ENCODE measurements around the gene NAGLU. TPM values are rescaled to one million over a fixed set of nuclear protein-coding genes. Genes with fewer than 3 reads are reported as not detected.

NAGLU gene
- total RNA-seq, 4 donors from 2014 or later, result 56.7 to 140 (median 101) TPM

- Histone ChIP-seq H3K36me3 (peaks cover 42 to 43% of the 10 kb centered on the region in 2 donors), H3K4me1 (peaks cover 47 to 57% of the 10 kb centered on the region in 2 donors)
- TF ChIP-seq POLR2A (IDR thresholded peaks at IDR 0.05), result no peak
- TF ChIP-seq, protein P1, sequence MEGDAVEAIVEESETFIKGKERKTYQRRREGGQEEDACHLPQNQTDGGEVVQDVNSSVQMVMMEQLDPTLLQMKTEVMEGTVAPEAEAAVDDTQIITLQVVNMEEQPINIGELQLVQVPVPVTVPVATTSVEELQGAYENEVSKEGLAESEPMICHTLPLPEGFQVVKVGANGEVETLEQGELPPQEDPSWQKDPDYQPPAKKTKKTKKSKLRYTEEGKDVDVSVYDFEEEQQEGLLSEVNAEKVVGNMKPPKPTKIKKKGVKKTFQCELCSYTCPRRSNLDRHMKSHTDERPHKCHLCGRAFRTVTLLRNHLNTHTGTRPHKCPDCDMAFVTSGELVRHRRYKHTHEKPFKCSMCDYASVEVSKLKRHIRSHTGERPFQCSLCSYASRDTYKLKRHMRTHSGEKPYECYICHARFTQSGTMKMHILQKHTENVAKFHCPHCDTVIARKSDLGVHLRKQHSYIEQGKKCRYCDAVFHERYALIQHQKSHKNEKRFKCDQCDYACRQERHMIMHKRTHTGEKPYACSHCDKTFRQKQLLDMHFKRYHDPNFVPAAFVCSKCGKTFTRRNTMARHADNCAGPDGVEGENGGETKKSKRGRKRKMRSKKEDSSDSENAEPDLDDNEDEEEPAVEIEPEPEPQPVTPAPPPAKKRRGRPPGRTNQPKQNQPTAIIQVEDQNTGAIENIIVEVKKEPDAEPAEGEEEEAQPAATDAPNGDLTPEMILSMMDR (IDR thresholded peaks at IDR 0.05), result peak in 1 of 6 experiments; percentile 4
Observed at GRCh38 chr17:42566215-42566882, 30.3 kb downstream of the NAGLU start.

DNA sequence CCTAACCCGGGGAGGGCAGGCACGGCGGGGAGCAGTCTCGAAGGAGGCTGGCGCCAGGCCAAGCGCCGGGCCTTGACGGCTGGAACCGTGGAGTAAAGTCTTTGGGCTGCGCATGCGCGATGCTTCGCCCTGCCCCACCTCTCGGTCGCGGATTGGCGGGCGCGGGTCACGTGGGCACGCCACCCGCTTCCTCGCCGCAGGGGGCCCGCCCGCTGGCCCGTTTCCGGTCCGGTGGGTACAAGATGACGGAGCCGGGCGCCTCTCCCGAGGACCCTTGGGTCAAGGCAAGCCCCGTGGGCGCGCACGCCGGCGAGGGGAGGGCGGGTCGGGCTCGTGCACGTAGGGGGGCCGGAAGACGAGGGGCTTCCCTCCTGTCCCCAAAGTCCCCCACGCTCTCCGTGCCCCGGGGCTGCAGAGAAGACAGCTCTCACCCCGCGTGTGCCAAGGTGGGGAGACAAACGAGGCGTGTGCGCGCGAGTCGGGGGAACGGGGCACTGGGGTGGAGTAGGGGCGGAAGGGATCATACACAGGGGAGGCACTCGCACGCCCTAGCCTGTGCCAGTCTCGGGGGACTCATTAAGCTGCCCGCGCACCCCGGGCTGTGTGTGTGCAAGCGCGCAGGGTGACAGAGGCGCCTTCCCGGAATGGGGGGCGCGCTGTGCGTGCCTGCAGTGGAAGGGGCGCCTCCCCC, 31.0 kb downstream of the NAGLU start, which contains the start of gene MLX:
Gene MLX (plus strand): TSS at position 218 of the 691 bp plus-strand sequence. CDS start 25 bp downstream, at position 243.
- no peaks in the 10 kb centered on the region for H3K27me3 ChIP-seq
- peak; percentile 96 to 97 for DNase-seq
- peak within 1 kb of the TSS; percentile 82 to 97 (median 96) for H3K27ac ChIP-seq
- peak within 1 kb of the TSS; percentile 73 to 78 (median 76) for H3K4me3 ChIP-seq (replicated peaks in 1 of 3)
- peaks cover 48 to 60% of the 10 kb centered on the region in 2 donors for H3K4me1 ChIP-seq
- 0 to 1% methylated on average over 17 to 42 of the region's 72 CpGs for WGBS, 2 donors
- TF ChIP-seq, protein P1 (IDR thresholded peaks at IDR 0.05), result no peak
- TF ChIP-seq POLR2A (IDR thresholded peaks at IDR 0.05), result peak in 1 of 2 donors; percentile 76
- no peaks in the 10 kb centered on the region for H3K9me3 ChIP-seq
- intact Hi-C loops (cut with DNase I), result no loop called here
- H3K36me3 ChIP-seq, result peaks cover 47 to 50% of the 10 kb centered on the region in 2 donors

More at GRCh38 chr17:42566215-42566882, 30.3 kb downstream of the NAGLU start:
- Histone ChIP-seq H3K27ac (peak overlapping the region; percentile 82 to 97 (median 96)), H3K27me3 (no peaks in the 10 kb centered on the region), H3K9me3 (no peaks in the 10 kb centered on the region), H3K4me3 (replicated peaks in 1 of 3) (peak overlapping the region in 1 of 3 donors; percentile 76)
- WGBS, 2 donors, result 36 to 73% methylated on average over 8 to 24 of the region's 28 CpGs
- intact Hi-C loops (cut with DNase I), result no loop called here
- no peak for DNase-seq

DNA sequence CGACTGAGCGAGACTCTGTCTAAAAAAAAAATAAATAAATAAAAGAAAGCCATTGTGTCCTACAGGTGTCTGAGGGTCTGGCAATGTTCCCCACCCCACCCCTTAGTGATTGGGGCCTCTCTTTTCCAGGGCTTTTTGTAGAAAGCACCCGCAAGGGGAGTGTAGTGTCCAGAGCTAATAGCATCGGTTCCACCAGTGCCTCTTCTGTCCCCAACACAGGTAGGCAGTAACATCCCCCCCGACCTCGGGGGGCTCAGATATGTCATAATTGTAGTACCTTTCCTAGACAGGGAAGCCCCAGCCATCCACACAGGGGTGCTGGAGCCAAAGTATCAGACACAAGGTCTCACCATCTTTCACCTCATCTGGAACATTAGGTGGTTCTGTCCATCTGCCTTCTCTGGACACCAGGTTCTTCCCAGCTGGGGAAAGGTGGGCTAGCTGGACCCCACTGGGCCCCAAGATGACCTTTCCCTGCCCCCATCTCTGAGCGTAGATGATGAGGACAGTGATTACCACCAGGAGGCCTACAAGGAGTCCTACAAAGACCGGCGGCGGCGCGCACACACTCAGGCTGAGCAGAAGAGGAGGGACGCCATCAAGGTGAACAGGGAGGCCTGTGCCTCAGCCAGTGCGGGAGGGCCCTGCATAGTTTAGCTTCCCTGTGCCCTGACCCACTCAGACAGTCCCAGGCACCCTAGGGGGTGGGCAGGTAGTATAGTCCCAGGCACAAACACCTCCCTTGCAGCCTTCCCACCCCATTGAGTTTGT, 32.5 kb downstream of the NAGLU start:
- H3K4me3 ChIP-seq (replicated peaks in 1 of 3), result no peak overlapping the region
- WGBS, 2 donors, result 85 to 88% methylated on average over 14 of the region's 14 CpGs
- peak overlapping the region; percentile 82 to 97 (median 96) for H3K27ac ChIP-seq
- H3K36me3 ChIP-seq, result peaks cover 62 to 65% of the 10 kb centered on the region in 2 donors
- H3K27me3 ChIP-seq, result no peaks in the 10 kb centered on the region
- no peak for DNase-seq
- intact Hi-C loops (cut with DNase I), result no loop called here
- H3K9me3 ChIP-seq, result no peaks in the 10 kb centered on the region
- H3K4me1 ChIP-seq, result peaks cover 40 to 52% of the 10 kb centered on the region in 2 donors
- TF ChIP-seq POLR2A (IDR thresholded peaks at IDR 0.05), result no peak
- TF ChIP-seq, protein P1 (IDR thresholded peaks at IDR 0.05), result no peak

DNA sequence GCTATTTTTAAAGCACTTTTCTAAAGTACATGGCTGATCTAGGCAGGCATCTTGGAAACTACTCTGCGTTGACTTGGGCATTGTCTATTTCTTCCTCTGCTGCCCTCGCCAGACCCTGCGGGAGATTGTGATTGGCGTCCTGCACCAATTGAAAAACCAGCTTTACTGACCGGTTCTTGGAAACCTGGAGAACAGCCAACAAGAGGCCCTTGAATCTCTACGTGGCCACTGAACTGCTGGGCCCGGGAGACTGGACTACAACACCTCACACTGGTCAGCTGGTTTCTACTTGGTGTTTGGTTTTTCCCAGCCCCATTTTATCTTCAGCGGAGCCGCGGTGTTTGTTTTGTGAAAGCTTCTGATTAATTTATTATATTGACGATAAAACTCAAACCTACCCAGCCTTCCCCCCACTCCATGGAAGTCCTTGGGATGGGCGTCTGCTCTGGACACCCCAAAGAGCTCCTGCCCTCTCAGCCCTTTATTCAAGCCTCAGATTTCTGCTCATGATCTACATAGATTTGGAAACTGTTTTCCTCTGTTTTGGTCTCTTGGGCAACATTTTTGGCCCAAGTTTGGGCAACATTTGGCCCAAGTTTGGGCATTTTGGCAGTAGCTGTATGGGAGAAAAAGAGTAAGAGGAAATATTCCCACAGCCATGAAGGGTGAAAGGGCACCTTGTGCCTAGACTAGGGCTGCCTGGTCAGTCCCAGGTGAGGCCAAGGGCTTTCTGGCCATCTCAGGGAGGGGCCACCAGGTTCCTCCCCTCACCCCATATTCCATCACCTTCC, 35.6 kb downstream of the NAGLU start:
- H3K4me1 ChIP-seq, result peaks cover 25 to 35% of the 10 kb centered on the region in 2 donors
- TF ChIP-seq POLR2A (IDR thresholded peaks at IDR 0.05), result no peak
- TF ChIP-seq, protein P1 (IDR thresholded peaks at IDR 0.05), result peak in 1 of 6 experiments; percentile 15
- peak overlapping the region; percentile 68 to 85 (median 83) for H3K27ac ChIP-seq
- H3K27me3 ChIP-seq, result no peaks in the 10 kb centered on the region
- DNase-seq, result peak; percentile 94
- 34 to 36% methylated on average over 11 to 12 of the region's 12 CpGs for WGBS, 2 donors
- no peak overlapping the region for H3K4me3 ChIP-seq (replicated peaks in 1 of 3)
- no peaks in the 10 kb centered on the region for H3K9me3 ChIP-seq
- peaks cover 54 to 57% of the 10 kb centered on the region in 2 donors for H3K36me3 ChIP-seq
- intact Hi-C loops (cut with DNase I), result loop anchor here (10.0 kb wide), 1 partner anchor 193 kb away; the partner anchor contains the start of gene RAMP2
